HG03196 (cell line): Measurements from ENCODE around the gene TMEM47.

Experiments used
- ATAC-seq: cut with Tn5 transposase; IDR thresholded peaks from one replicate; pipeline ENCODE4 v1.9.1; 2021; ENCODE audit not compliant: unreplicated experiment

The TMEM47 gene

DNA sequence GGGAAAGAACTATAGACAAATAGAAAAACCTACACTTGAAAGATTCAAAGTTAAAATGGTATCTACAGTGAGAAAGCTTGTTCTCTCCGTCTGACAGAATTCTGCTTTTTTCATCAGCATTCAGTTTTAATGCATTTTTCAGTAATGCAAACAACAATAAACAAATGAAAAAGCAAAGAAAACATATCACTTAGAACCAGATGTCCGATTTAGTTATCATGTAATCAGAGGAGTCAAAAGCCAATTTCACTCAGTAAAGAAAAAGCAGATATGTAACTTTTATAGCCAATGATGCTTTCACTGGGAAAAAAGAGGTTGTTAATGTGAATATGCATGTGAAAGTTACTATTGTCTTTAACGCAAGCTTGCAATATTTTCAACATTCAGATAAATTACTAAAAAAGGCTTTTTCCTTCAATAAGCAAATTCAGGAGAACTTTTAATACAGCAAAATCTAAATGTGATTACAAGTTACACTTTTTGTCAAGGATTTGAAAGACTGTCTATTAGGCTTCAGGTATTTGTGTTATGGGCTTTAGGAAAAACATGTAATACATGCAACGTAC is 70.7 kb downstream of the TMEM47 start:
- ATAC-seq: no peak

DNA sequence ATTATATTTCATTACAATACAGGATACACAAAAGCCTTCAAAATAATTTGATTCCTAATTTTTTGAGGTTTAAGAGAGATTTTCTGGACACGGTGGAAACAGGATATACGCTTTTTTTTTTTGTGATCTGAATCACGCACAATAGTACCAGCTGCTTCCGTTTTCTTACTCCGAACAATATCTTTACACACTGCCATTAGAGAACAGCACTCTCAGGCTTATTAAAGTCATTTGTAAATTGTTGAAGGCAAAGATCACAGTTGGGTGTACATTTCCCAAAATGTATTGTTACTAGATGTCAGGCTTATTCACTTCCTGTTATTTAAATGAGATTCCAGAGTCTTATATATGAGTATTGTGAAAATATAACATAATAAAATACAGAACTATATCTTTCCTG is 71.5 kb downstream of the TMEM47 start:
- no peak for ATAC-seq

GRCh38 chrX:34584781-34585180 is 72.3 kb downstream of the TMEM47 start:
- no peak for ATAC-seq

DNA sequence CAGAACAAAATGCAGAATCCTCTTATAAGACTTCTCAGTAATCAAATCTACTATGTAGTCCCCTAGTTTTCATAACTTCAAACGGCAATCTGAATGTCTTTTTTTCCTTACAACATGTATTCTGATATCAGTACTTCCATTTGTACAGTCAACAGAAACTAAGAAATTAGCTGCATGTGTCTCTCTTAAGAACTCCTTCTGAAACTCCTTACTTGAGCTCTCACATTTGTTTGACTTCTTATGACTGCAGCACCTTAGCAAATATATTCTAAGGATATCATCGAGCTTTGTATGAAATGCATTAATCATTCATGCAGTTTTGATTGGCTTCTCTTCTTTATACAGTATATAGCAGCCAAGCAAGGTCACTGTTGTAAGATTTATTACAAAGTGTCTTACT is 77.0 kb downstream of the TMEM47 start:
- ATAC-seq: no peak

DNA sequence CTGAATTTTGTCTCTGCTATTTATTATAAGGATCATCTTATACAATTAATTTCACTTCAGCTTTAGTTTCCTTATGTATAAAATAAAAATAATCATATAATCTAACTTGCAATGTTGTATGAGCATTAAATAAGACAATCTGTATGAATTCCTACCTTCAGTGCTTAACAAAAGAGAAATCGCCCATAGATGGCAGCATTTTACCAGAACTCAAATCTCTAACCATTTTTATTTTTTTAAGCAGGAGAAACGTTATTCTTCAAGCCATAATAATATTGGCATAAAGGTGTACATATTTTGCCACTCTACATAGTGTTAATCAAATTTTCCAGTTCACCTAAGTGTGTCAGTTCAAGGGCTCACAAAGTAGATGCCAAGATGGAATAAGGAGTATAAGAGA is 78.8 kb downstream of the TMEM47 start:
- no peak for ATAC-seq
